ENCODE results near the gene LIN7C.
"Not testable (repeated sequence)": the region's sequence is repeated elsewhere in the genome, so short reads cannot be mapped to it uniquely, and the experiment has no call there.

LIN7C gene

DNA sequence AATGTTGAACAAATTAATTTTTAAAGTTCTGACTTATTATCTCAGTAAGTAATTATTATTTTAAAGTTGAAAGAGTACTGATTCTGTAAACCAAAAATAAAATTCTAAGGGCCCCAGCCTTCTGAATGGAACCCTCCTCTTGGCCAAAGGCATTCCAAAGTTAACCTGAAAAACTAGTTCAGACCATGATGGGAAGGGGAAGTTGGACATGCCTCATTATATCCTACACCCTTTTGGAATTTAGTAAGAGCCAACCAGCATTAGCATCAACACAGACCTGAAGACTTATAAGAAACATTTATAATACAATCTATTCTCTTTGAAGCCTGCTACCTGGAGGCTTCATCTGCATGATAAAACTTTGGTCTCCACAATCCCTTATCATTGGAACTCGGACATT, 52.9 kb downstream of the LIN7C start:
- Histone ChIP-seq H3K9me3 (no peaks in the 10 kb centered on the region), H3K36me3 (no peaks in the 10 kb centered on the region), H3K4me1 (peaks cover 0 to 56% (median 15%) of the 10 kb centered on the region in 4 donors), H3K4me3 (no peak overlapping the region), H3K27ac (no peak overlapping the region), H3K27me3 (no peaks in the 10 kb centered on the region)
- TF ChIP-seq, protein P1, sequence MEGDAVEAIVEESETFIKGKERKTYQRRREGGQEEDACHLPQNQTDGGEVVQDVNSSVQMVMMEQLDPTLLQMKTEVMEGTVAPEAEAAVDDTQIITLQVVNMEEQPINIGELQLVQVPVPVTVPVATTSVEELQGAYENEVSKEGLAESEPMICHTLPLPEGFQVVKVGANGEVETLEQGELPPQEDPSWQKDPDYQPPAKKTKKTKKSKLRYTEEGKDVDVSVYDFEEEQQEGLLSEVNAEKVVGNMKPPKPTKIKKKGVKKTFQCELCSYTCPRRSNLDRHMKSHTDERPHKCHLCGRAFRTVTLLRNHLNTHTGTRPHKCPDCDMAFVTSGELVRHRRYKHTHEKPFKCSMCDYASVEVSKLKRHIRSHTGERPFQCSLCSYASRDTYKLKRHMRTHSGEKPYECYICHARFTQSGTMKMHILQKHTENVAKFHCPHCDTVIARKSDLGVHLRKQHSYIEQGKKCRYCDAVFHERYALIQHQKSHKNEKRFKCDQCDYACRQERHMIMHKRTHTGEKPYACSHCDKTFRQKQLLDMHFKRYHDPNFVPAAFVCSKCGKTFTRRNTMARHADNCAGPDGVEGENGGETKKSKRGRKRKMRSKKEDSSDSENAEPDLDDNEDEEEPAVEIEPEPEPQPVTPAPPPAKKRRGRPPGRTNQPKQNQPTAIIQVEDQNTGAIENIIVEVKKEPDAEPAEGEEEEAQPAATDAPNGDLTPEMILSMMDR (IDR thresholded peaks at IDR 0.05) = no peak
- intact Hi-C loops (cut with DNase I; ENCODE audit: low total_unique reads) = no loop called here
- no peak for DNase-seq

DNA sequence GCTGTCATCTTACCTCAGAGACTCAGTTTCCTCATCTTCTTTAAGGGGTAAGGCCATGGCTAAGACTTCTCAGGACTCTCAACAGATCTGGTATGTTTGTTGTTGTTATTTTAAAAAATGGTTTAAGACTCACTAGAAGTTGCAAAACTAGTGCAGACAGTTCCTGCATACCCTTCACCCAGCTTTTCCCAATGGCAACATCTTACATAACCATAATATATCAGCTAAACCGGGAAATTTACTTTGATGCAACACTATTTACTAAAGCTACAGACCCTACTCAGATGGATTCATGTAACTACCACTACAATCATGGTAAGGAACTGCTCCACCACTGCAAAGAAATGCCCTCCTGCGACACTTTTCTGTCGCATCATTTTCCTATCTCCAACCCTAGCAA, 54.4 kb downstream of the LIN7C start:
- Histone ChIP-seq H3K36me3 (no peaks in the 10 kb centered on the region), H3K4me1 (peaks cover 0 to 48% (median 15%) of the 10 kb centered on the region in 4 donors), H3K27ac (no peak overlapping the region), H3K27me3 (no peaks in the 10 kb centered on the region), H3K4me3 (no peak overlapping the region), H3K9me3 (no peaks in the 10 kb centered on the region)
- no peak for DNase-seq
- TF ChIP-seq, protein P1 (IDR thresholded peaks at IDR 0.05) = no peak
- intact Hi-C loops (cut with DNase I; ENCODE audit: low total_unique reads) = no loop called here

DNA sequence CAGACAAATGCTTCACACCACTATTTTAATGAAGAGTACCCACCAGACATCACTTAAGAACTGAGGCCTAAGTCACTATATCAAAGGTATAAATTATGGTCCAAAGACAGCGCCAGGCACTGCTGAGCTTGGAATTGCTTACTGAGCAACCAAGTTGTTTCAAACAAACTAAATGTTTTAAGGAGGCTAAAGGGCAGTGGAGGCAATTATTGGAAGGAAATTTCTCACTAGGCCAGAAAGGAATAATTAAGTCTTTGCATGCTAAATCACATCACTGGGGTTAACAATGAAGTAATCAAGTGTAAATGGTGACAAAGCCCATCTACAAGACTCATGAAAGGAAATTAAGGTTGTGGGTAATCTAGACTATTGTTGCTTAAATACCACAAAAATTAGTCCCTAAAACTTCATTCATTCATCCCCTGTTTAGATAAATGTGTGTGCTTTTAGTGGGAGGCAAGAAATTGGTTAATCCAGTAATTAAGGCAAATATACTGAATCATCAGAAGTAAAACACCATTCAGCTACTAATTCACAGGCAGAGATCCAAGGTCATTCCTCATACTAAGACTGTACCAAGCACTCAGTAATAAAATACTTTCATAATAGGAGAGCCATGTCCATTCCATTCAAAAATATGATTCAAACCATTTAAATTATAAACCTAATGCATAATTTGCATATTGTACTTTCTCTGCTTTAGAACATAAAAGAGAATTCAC, 55.2 kb downstream of the LIN7C start:
- no peak overlapping the region for H3K27ac ChIP-seq

DNA sequence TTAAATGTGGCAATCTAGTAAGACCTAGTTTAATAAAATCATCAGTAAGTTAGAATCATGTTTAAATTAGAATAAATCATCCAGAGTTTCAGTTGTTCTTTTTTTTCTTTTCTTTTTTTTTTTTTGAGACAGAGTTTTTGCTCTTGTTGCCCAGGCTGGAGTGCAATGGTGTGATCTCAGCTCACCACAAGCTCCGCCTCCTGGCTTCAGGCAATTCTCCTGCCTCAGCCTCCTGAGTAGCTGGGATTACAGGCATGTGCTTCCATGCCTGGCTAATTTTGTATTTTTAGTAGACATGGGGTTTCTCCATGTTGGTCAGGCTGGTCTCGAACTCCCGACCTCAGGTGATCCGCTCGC, 58.4 kb downstream of the LIN7C start:
- intact Hi-C loops (cut with DNase I; ENCODE audit: low total_unique reads); DNase-seq; H3K36me3 ChIP-seq; H3K27ac ChIP-seq; H3K4me3 ChIP-seq; H3K9me3 ChIP-seq; H3K27me3 ChIP-seq: not testable (repeated sequence)
- H3K4me1 ChIP-seq = peaks cover 0 to 47% (median 12%) of the 10 kb centered on the region in 4 donors

More for the DNA sequence above, 55.2 kb downstream of the LIN7C start:
- no peaks in the 10 kb centered on the region for H3K9me3 ChIP-seq
- no peak overlapping the region for H3K4me3 ChIP-seq
- peaks cover 0 to 41% (median 15%) of the 10 kb centered on the region in 4 donors for H3K4me1 ChIP-seq
- H3K36me3 ChIP-seq = no peaks in the 10 kb centered on the region
- TF ChIP-seq, protein P1 (IDR thresholded peaks at IDR 0.05) = no peak
- H3K27me3 ChIP-seq = no peaks in the 10 kb centered on the region
- intact Hi-C loops (cut with DNase I; ENCODE audit: low total_unique reads) = no loop called here
- DNase-seq = no peak

DNA sequence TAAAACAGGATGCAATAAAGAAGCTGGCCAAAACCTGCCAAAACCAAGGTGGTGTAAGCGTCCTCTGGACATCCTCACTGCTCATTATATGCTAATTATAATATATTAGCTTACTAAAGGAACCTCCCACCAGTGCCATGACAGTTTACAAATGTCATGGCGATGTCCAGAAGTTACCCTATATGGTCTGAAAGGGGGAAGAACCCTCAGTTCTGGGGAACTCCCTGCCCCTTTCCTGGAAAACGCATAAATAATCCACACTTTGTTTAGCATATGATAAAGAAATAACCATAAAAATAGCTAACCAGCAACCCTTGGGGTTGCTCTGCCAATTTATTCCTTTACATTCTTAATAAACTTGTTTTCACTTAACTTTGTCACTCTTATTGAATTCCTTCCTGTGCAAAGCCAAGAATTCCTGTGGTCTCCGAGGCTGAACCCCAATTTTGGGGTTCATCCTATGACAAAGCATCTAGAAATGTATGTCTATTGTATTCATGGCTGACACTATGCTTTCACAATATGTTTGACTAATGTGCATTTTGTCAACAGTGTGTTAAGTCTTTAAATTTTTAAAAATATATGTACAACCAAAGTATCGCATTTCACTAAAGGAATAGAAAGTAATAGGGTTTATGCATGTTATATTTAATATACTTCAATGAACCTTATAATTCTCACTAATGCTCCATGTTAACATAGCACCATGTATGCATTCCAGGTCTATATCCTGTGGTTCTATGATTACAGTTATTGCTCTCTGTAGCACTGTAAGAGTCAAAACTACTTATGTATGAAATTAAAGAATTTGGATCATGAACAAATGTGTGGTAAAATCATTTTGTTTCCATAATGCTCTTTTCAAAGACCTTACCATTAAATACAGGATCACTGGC, 59.0 kb downstream of the LIN7C start:
- no peak overlapping the region for H3K27ac ChIP-seq
- H3K4me1 ChIP-seq = peaks cover 0 to 53% (median 12%) of the 10 kb centered on the region in 4 donors
- no peak for DNase-seq
- TF ChIP-seq, protein P1 (IDR thresholded peaks at IDR 0.05) = no peak
- no peaks in the 10 kb centered on the region for H3K27me3 ChIP-seq
- no peaks in the 10 kb centered on the region for H3K9me3 ChIP-seq
- H3K36me3 ChIP-seq = no peaks in the 10 kb centered on the region
- no peak overlapping the region for H3K4me3 ChIP-seq
- intact Hi-C loops (cut with DNase I; ENCODE audit: low total_unique reads) = no loop called here

DNA sequence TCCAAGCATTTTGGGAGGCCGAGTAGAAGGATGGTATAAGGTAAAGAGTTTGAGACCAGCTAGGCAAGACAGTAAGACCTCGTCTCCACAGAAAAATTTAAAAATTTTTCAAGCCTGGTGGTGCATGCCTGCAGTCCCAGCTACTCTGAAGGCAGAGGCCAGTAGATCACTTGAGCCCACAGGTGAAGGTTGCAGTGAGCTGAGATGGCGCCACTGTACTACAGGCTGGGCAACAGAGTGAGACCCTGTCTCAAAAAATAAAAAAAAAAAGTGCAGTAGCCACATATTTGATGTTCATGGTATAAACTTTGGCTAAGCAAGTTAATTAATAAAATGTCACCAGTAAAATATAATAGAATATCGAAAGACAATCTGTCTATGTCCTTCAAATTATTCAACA, 60.9 kb downstream of the LIN7C start:
- DNase-seq = no peak
- Histone ChIP-seq H3K9me3 (no peaks in the 10 kb centered on the region), H3K4me3 (no peak overlapping the region), H3K36me3 (no peaks in the 10 kb centered on the region), H3K4me1 (peaks cover 0 to 39% (median 5%) of the 10 kb centered on the region in 4 donors), H3K27me3 (no peaks in the 10 kb centered on the region), H3K27ac (no peak overlapping the region)
- intact Hi-C loops (cut with DNase I; ENCODE audit: low total_unique reads) = no loop called here
- TF ChIP-seq, protein P1 (IDR thresholded peaks at IDR 0.05) = no peak
